ENCODE data around the gene BRME1. TPM values are rescaled to one million over a fixed set of nuclear protein-coding genes. Genes with fewer than 3 reads are reported as not detected.

Gene BRME1
- polyA plus RNA-seq, 1 donor (not counting 4 experiments of a cell fraction or from before 2014, with no cell fraction given) = 0.22 TPM

- H3K9me1 ChIP-seq (ENCODE audit: control insufficient read depth, extremely low read depth, insufficient read depth, low read length) = no peaks in the 10 kb centered on the region
- peaks cover 20% of the 10 kb centered on the region for H3K79me2 ChIP-seq (ENCODE audit: control insufficient read depth, insufficient read depth, low read length)
- no peak overlapping the region for H3K4me2 ChIP-seq (ENCODE audit: control insufficient read depth, extremely low read depth, insufficient read depth, low read depth, low read length)
- dilution Hi-C loops (cut with MboI; ENCODE audit: extremely low pct_ligation_motif_present, low sequenced_read_pairs) = no loop called here
- peak overlapping the region; percentile 45 for H3K9ac ChIP-seq (ENCODE audit: control insufficient read depth, extremely low read depth, insufficient read depth, low read length)
- H3K4me1 ChIP-seq (ENCODE audit: control insufficient read depth, extremely low read depth, insufficient read depth, low read length) = peaks cover 24% of the 10 kb centered on the region
- H3K9me3 ChIP-seq (ENCODE audit: control insufficient read depth, low read depth, low read length) = no peaks in the 10 kb centered on the region
- H3K4me3 ChIP-seq (ENCODE audit: control insufficient read depth in 2 of 3, extremely low read depth in 1 of 3, insufficient read depth in 2 of 3, low read depth in 1 of 3, low read length in 3 of 3) = no peak overlapping the region
- DNase-seq (ENCODE audit: low read depth, low spot score) (no peak), FAIRE-seq (peak; percentile 26)
- H3K36me3 ChIP-seq (ENCODE audit: control insufficient read depth in 2 of 2, extremely low read depth in 1 of 2, insufficient read depth in 2 of 2, low read length in 2 of 2) = peaks cover 31 to 35% of the 10 kb centered on the region in 2 experiments
- peaks cover 60% of the 10 kb centered on the region for H4K20me1 ChIP-seq (ENCODE audit: control insufficient read depth, extremely low read depth, insufficient read depth, low read length)
- TF ChIP-seq EZH2 (IDR thresholded peaks at IDR 0.05; ENCODE audit: low read length) = no peak
- TF ChIP-seq CTCF (optimal IDR thresholded peaks at IDR 0.05 in 1 of 3, IDR thresholded peaks at IDR 0.05 in 1 of 3, conservative IDR thresholded peaks at IDR 0.05 in 1 of 3; ENCODE audit: extremely low read depth in 1 of 3, insufficient read depth in 2 of 3, low read length in 3 of 3) = no peak
- H3K27ac ChIP-seq (ENCODE audit: control insufficient read depth, insufficient read depth, low read length) = peak overlapping the region; percentile 70
- no peak overlapping the region for H2AFZ ChIP-seq (ENCODE audit: control insufficient read depth, low read length)
- H3K27me3 ChIP-seq (ENCODE audit: control insufficient read depth, extremely low read depth, insufficient read depth, low read length) = no peaks in the 10 kb centered on the region
Measured at GRCh38 chr19:13834244-13835069, 71.5 kb downstream of the BRME1 start.

- FAIRE-seq = no peak
- dilution Hi-C loops (cut with MboI; ENCODE audit: extremely low pct_ligation_motif_present, low sequenced_read_pairs) = no loop called here
- TF ChIP-seq EZH2 (IDR thresholded peaks at IDR 0.05; ENCODE audit: low read length) = no peak
- peak; percentile 56 to 78 (median 67) for TF ChIP-seq CTCF (optimal IDR thresholded peaks at IDR 0.05 in 1 of 3, IDR thresholded peaks at IDR 0.05 in 1 of 3, conservative IDR thresholded peaks at IDR 0.05 in 1 of 3; ENCODE audit: extremely low read depth in 1 of 3, insufficient read depth in 2 of 3, low read length in 3 of 3)
- DNase-seq (ENCODE audit: low read depth, low spot score) = no peak
- H3K9ac ChIP-seq (ENCODE audit: control insufficient read depth, extremely low read depth, insufficient read depth, low read length) = peak overlapping the region; percentile 45
- no peak overlapping the region for H3K4me3 ChIP-seq (ENCODE audit: control insufficient read depth in 2 of 3, extremely low read depth in 1 of 3, insufficient read depth in 2 of 3, low read depth in 1 of 3, low read length in 3 of 3)
- no peak overlapping the region for H3K4me2 ChIP-seq (ENCODE audit: control insufficient read depth, extremely low read depth, insufficient read depth, low read depth, low read length)
- H3K27me3 ChIP-seq (ENCODE audit: control insufficient read depth, extremely low read depth, insufficient read depth, low read length) = no peaks in the 10 kb centered on the region
- peaks cover 23 to 28% of the 10 kb centered on the region in 2 experiments for H3K36me3 ChIP-seq (ENCODE audit: control insufficient read depth in 2 of 2, extremely low read depth in 1 of 2, insufficient read depth in 2 of 2, low read length in 2 of 2)
- no peaks in the 10 kb centered on the region for H3K9me1 ChIP-seq (ENCODE audit: control insufficient read depth, extremely low read depth, insufficient read depth, low read length)
- no peak overlapping the region for H2AFZ ChIP-seq (ENCODE audit: control insufficient read depth, low read length)
- peaks cover 20% of the 10 kb centered on the region for H3K4me1 ChIP-seq (ENCODE audit: control insufficient read depth, extremely low read depth, insufficient read depth, low read length)
- peaks cover 55% of the 10 kb centered on the region for H4K20me1 ChIP-seq (ENCODE audit: control insufficient read depth, extremely low read depth, insufficient read depth, low read length)
- H3K79me2 ChIP-seq (ENCODE audit: control insufficient read depth, insufficient read depth, low read length) = peaks cover 12% of the 10 kb centered on the region
- peak overlapping the region; percentile 70 for H3K27ac ChIP-seq (ENCODE audit: control insufficient read depth, insufficient read depth, low read length)
- no peaks in the 10 kb centered on the region for H3K9me3 ChIP-seq (ENCODE audit: control insufficient read depth, low read depth, low read length)
Measured at GRCh38 chr19:13833330-13834243, 72.3 kb downstream of the BRME1 start.

Small RNA genes within 50 kb of the gene (small RNA-seq; reads per million reads assigned to genes)
- gene MIR181C (ENCODE audit: insufficient read length in 3 of 3, low read depth in 3 of 3, low replicate concordance in 1 of 3) (0.54 to 42.0 (median 13.8) reads per million in 3 experiments), gene MIR181D (ENCODE audit: insufficient read length in 3 of 3, low read depth in 3 of 3, low replicate concordance in 1 of 3) (0.67 to 12.8 (median 11.0) reads per million in 3 experiments)

Other genes starting within 250 kb of the BRME1 start
- gene MRI1, start 141.6 kb downstream of the BRME1 start, polyA plus RNA-seq = 19.2 to 32.5 TPM (median 22.8 TPM) in 3 replicates
- gene C19orf53, start 131.7 kb downstream of the BRME1 start, polyA plus RNA-seq = 118 to 211 TPM (median 143 TPM) in 3 replicates
- 0.71 to 1.1 TPM (median 1.00 TPM) in 3 replicates for gene ZSWIM4, start 110.7 kb downstream of the BRME1 start, polyA plus RNA-seq
- 0.18 TPM in 1 of 3 replicates, not detected in the others for gene NANOS3, start 29.0 kb downstream of the BRME1 start, polyA plus RNA-seq
- 11.2 to 15.6 TPM (median 14.7 TPM) in 3 replicates for gene CC2D1A, start 84 bp upstream of the BRME1 start, polyA plus RNA-seq
- gene PODNL1, start 32.3 kb upstream of the BRME1 start, polyA plus RNA-seq = 1.0 to 2.1 TPM (median 1.5 TPM) in 3 replicates
- 15.1 to 22.2 TPM (median 18.7 TPM) in 3 replicates for gene DCAF15, start 46.4 kb upstream of the BRME1 start, polyA plus RNA-seq
- gene RFX1, start 100.2 kb upstream of the BRME1 start, polyA plus RNA-seq = 0.45 to 0.97 TPM (median 0.48 TPM) in 3 replicates
- not detected in 3 replicates for gene RLN3, start 122.0 kb upstream of the BRME1 start, polyA plus RNA-seq
- gene IL27RA, start 125.6 kb upstream of the BRME1 start, polyA plus RNA-seq = 2.2 to 3.0 TPM (median 2.8 TPM) in 3 replicates
- not detected in 3 replicates for gene PALM3, start 156.0 kb upstream of the BRME1 start, polyA plus RNA-seq
- 0.79 to 1.2 TPM (median 0.96 TPM) in 3 replicates for gene MISP3, start 166.7 kb upstream of the BRME1 start, polyA plus RNA-seq
- not detected in 3 replicates for gene C19orf67, start 179.7 kb upstream of the BRME1 start, polyA plus RNA-seq
- 5.3 to 11.3 TPM (median 7.3 TPM) in 3 replicates for gene SAMD1, start 184.6 kb upstream of the BRME1 start, polyA plus RNA-seq
- gene PRKACA, start 211.6 kb upstream of the BRME1 start, polyA plus RNA-seq = 10.1 to 57.2 TPM (median 13.7 TPM) in 3 replicates
- 2.1 to 13.1 TPM (median 7.8 TPM) in 3 replicates for gene ASF1B, start 230.5 kb upstream of the BRME1 start, polyA plus RNA-seq